ENCODE results near the gene PZP.

The PZP gene

DNA sequence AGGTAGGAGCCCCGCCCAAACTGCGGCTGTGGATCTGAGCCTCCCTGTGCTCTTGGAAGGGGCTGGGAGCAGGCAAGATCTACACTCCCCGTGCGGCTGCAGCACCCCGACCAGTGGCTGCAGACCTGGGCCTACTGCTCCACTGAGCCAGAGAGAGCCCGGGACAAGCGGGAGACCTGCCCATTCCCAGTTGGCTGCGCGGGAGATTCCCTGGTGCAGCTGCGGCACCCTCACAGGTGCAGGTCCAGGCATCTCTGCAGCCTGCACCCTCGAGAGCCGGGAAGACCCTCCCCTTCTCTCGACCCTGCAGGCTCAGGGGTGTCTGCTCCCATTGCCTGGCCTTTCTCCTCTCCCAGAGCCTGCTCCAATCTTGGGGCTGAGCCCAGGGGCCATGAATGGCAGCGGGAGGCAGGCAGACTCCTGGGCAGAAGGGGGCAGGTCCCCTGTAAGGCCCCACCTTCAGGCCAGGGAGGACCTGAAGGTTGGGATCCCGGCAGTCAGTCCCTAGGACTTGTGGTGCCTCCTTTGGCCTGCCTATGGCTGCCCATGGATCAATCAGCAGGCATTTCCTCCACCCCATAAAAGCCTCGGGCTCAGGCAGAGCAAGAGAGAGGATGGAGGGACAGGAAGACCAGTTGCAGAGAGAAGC lies 83.7 kb downstream of the PZP start:
- DNase-seq (ENCODE audit: low read depth), result no peak

DNA sequence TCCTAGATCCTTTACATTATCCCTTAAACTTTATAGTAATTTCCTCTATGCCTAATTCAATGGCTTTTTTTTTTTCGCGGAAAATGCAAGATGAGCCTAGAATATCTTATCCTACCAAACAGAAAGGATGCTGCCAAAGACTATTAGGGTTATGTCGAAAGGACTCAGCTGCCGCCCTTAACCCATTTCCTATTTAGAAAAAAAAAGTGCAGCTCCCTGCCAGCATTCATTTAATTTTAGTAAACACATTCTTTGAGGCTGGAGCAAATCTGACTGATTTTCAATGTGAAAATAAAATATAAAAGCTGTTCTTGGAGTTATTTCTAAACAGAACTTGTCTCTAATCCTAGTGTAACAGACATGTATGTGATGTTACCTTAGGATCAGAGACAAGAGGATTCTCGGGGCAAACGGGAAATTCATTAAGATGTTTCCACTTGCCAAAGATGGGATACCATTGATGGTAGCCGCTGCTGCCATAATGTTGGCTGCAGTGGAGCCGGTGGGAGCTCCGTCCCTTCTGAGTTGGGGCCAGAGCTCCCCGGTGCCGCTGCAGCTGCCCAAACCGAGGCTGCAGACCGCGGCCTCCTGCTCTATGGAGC lies 84.3 kb downstream of the PZP start:
- no peak for DNase-seq (ENCODE audit: low read depth)

DNA sequence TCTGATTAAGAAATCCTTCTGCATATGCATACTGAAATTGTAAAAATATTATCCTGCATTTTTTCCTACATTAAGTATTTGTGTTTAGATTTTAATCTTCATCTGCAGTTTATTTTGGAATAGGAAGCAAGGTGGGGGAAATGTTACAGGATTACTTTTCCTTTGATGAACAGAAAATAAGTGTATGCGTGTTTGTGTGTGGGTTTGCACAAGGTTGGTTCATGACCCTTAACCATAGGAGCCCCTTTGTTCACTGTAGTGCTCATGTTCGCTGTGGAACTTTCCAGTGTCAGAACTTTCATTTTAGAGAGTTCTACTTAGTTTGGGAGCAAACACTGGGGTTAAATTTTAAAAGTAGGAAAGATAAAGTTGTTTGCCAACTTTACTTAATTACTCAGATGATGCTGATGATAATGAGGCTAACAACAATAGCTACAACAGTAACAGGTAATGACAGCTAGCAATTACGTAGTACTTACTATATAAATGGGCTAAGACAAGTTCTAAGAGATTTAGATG lies 86.0 kb downstream of the PZP start:
- no peak for DNase-seq (ENCODE audit: low read depth)

DNA sequence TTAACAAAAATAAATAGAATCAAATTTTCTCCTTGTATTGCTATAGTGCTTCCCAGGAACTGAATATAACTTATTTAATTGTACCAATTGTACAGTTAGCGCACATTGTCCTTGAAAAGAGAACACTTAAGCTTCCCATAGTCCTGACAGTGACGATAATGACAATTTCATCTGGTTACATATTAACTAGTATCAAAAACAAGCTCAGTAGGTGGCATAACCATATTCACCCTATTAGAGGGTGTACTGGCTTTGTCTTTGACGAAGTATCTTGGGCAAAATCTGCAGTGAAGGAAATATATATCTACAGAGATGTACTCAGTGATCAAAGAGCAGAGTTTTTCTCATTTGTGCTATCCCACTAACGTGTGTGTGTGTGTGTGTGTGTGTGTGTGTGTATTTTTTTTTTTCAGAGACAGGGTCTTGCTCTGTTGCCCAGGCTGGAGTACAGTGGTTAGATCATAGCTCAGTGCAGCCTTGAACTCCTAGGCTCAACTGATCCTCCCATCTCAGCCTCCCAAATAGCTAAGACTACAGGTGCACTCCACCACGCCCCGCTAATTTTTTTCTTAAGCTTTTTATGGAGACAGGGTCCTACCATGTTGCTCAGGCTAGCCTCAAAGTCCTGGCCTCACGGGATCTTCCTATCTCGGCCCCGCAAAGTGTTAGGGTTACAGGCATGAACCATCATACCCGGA lies 87.6 kb downstream of the PZP start:
- DNase-seq (ENCODE audit: low read depth), result no peak

DNA sequence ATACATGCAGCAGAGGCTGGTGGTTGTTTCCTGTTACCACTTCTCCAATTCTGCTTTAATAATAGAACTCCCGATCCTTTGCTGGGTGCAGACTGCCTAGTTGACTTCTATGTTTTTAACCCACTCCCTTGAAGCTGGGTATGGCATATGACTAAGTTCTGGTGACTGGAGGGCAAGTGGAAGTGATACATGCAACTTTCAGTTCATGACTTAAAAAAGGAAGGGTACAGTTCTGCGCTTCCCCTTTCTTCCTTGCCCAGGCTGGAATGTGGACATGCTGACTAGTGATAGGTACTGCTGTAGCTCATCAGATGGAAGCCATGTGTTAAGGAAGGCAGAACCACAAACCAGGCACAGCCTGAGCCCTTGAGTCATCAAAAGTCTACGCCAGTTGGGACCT lies 90.0 kb downstream of the PZP start:
- DNase-seq (ENCODE audit: low read depth), result no peak

DNA sequence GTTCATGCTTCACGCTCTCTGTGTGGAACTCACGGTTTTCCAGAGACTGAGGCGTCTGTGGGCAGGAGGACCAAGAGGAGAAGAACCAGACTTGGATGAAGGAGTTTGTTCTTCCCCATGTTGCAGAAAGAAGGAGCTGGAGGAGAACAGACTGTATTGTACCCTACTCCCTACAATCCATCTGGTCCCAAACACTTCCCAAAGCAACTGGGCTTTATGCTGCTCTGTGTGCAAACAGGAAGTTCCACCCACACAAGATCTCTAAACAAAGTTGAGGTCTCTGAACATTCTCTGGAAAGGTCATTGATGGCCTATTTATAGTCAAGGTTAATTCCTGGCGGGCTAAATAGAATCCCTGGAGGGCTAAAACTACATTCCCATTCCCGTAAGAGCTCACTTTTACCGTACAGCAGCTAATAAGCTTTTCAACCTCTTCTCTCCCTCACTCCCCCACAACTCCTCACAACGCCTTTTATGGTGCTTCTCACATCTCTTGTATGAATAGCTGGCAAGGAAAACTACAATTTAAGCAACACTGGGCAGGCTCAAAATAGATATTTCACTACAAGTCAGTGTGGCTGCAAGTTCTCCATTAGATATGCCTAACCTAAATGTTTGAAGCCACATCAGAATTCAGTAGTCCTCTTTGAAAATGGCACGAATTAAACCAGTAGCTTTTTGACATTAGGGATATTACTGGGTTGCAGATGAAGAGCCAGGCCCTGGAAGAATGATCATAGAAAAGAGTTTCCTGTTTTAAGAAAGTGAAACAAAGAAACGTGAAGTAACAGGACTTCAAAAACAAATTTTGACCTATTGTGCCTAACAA lies 92.2 kb downstream of the PZP start, which contains the start of gene A2M:
Gene A2M (minus strand): TSS at position 189 of the 829 bp plus-strand sequence. CDS start 70 bp downstream, at position 119.
- DNase-seq (ENCODE audit: low read depth), result no peak

DNA sequence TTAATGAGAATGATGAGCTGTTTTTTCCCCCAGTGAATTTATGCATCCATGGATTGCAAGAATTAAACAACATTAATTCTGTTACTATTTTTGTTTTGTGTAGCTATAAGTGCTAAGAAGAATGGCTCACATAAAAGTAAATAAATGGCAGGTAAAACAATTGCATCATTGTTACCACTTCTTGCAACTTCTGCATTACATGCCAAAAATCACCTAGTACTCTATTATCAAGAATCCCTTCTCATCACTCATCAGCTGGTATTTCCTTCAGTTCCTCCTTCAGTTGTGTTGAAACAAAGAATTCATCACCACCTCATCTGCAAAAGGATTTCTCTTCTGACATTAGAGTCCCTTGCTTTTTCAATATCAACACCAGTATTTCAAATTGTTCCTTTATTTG lies 93.2 kb downstream of the PZP start:
- DNase-seq (ENCODE audit: low read depth), result no peak

DNA sequence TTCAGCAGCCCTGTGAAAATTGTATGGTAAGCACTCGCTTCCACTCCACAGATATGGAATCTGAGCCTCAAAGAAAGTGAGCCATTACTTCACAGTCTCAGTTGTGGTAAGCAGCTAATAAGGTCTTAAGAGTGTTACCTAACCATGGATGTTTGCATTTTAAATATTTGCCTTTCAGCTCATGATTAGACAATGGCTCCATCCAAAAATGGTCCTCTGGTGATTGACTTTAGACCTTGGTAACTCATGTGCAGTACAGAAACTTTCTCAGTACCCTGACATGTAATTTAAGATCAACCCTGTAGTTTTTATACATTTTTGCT lies 94.2 kb downstream of the PZP start:
- DNase-seq (ENCODE audit: low read depth), result no peak

DNA sequence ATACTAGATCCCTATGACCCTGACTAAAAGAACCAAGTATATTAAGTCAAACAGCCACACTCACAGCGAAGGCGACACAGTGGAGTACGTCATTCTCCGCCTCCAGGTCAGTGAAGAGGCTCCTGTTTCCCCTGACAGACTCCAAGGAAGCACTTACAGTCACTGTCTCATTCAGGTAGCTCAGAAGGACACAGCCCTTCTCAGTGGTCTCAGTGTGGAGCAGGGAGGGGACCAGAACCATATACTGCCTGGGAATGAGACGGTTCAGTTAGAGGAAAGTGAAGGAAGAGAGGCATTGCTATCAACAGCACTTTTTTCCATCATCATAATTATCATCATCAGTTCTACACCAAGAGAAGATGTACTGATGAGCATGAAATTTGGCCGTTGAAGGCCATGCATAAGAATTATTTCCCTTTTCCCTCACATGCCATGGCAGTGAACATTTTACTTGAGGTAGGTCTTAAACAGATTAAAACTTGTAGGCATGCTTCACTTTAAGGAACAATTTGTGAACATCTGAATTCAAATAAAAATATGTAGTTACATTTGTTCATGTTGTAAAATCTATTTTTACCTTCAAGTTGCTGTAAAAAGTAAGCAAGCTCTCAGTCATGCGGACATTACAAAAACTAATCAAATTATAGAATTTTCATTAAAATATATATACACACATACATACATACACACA lies 94.8 kb downstream of the PZP start:
- DNase-seq (ENCODE audit: low read depth), result no peak

DNA sequence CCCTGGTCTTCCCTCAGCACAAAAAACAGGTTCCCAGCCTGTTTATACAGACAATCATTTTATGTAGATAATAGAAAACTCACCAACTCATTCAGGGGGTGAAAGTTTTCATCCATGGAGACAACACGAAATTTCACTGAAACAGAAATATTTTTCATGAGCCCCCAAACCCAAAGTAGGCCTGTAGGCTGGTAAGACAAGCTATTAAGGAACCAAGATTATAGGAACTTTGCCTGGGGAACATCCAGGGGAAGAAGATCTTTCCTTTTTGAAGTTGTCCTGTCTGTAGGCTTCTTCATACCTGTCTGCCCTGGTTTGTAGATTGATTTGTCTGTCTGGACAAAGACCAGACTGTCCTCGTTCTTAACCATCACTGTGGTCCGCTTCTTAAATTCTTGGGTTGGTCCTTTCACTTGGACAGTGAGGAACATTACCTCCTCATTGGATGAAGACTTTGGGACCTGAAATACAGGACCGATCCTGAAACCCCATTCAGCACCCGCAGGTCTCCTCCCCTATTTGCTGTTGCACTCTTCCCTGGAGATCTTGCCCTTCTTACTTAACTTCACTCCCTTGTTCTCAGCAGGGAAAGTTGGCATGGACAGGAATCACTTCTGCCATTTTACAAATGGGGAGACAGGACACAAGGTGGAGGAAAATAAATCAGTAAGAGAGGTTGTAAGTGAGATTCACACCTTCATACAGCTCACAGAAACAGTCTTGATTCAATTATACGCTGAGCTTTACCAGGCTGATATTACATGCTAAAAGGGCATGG lies 95.9 kb downstream of the PZP start:
- DNase-seq (ENCODE audit: low read depth), result no peak

DNA sequence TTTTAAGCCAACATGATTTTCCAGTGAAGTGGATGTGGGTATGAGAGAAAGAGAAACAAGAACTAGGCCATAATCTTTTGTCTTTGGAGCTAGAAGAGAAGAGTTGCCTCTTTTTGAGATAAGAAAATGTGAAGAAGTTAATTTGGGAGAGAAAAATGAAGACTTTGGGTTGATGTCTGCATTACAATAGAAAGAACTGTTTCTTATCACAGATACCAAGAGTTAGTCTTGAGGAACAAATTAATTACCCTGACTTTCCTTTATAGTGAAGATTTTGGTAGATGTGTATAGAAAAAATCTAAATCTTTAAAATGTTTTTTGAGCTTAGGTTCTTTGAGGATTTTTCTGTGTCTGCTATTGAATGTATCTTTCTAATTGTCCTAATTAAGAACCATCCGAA lies 96.7 kb downstream of the PZP start:
- no peak for DNase-seq (ENCODE audit: low read depth)

DNA sequence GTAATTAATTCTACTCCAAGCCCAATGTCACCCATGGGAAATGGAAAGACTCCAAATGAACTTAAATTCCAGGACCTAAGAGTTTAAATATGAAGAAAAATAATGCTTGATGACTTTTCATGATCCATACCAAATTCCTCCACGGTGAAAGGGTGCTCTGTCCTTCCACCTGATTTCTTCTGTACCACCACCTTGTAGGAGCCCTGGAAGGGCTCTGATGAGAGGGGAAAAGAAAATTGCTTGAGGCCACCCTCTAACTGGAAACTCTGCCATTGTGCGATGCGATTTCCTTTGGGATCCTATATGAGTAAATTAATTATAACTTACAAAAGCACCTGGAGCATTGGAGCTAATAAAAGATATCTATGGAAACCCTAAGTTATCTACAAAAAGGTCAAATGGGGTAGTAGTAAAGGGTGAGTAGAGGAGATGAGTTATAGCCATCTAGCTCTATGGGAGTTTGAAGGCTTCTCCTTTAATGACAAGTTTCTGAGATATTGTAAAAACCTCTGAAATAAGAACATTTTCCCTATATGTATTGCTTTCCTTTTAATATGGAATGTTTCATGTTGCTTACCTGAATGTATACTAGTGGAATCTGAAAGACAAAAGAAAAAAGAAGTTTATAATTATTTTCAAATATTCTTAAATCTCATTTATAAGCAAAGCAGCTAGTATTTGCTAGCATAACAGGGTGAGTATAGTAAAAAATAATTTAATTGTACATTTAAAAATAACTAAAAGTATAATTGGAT lies 98.3 kb downstream of the PZP start:
- DNase-seq (ENCODE audit: low read depth), result no peak

DNA sequence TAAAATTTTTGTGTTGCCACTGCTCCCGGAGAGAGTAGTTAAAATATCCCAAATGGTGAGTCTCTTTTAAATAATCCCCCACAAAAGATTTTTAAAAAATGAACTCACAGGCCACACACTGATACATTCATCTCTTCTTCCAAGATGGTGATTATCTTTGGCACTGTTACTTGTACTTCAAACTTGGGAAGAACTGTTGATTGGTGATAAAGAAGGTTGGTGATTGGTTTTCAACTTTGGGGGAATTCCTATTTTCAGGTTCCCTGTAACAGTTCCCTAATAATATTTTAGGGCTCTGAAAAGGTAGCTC lies 99.0 kb downstream of the PZP start:
- no peak for DNase-seq (ENCODE audit: low read depth)

DNA sequence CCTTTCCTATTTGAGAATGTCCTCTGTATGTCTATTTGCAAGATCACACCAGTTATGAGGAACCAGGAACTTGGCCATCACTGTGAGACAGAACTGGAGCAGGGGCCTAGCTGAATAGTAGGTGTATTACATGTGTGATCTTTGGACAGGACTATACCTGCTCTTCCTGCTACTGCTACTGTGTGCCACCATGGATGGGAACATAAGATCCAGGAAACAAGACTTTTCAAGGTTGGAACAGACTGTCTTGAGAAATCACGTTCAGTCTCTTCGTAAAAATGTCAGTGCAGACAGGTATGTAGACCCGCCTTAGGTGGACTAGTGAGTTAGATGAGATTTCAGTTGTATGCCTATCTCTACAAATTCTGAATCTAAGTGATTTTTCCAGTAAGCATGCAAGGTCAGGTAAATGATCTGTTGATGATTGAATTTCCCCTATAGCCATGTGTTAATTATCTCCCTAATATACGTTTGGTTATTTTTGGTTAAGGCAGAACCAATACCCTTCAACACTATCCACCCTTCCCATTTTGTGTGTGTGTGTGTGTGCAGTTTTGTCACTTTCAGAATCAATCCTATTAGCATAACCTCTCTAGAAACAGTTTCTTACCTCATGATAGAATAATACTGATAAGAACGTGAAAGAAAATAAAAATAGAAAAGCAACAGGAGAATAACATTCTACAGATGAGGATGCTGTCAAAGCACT lies 99.5 kb downstream of the PZP start:
- DNase-seq (ENCODE audit: low read depth), result no peak

DNA sequence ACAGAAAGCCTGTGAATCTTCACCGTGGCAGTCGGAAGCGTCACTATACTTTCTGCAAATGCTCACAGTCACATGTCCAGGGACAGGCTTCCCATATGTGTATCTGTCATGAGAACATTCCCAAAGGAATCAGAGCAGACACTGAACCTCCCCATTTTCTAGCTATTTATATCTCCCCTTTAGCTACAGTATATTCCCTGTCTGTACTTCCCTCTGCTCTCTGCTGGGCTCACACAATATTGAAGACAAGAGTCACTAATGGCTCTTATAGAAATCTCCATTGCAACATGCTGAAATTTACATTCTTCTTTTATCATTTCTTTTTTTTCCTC lies 100.7 kb downstream of the PZP start:
- no peak for DNase-seq (ENCODE audit: low read depth)

DNA sequence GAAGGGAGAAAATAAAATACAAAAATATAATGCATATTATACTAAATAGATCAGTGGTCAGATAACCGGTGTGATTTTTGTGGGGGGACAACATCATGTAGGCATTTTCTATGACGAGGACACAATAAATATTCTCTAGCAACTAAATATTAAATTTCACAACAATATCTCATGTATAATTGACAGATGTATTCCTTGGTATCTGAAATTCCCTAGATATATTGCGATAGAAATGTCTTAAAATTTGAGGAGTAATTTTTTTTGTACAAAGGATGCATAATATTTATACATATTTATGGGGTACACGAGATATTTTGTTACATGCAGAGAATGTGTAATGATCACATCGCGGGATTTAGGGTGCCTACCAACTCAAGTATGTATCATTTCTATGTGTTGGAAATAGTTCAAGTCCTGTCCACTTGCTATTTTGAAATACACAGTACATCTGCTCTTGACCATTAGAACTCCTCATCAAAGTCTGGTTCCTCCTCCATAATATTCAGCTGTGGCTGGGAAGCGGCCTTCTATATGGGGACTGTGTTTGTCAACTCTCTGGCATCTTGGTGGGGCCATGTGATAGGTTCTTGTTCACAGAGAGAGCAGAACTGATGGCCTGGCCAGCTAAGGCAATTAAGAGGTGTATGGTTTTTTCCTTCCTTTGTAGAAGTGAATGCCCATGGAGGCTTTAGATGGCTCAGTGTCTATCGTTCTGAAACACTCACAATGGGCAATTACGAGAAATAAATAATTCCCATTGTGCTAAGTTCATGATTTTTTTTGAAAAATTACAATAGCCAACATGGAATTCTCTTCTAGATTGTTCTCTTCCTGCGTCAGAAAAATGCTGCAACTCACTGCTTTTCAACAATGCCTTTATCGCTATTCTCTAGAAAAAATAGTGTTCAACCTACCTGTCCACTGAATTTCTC lies 101.3 kb downstream of the PZP start:
- DNase-seq (ENCODE audit: low read depth), result no peak

DNA sequence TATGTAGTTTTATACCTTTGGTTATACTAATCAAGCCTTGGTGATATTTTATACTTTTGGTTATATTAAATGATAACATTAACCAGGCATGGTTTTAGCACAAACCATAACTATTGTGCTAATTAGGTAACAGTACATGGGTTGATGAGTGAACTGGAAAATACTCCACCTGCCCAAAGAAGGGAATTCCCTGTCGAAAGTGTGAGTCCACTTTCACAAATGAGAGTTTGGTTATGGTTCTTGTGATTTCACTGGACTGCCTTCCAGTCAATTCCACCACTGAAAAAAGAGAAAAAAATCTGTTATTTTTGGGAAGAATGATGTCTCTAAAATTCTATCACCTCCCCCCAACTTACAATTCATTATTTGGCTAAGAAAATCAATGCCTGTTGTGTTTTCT lies 102.1 kb downstream of the PZP start:
- DNase-seq (ENCODE audit: low read depth), result no peak

DNA sequence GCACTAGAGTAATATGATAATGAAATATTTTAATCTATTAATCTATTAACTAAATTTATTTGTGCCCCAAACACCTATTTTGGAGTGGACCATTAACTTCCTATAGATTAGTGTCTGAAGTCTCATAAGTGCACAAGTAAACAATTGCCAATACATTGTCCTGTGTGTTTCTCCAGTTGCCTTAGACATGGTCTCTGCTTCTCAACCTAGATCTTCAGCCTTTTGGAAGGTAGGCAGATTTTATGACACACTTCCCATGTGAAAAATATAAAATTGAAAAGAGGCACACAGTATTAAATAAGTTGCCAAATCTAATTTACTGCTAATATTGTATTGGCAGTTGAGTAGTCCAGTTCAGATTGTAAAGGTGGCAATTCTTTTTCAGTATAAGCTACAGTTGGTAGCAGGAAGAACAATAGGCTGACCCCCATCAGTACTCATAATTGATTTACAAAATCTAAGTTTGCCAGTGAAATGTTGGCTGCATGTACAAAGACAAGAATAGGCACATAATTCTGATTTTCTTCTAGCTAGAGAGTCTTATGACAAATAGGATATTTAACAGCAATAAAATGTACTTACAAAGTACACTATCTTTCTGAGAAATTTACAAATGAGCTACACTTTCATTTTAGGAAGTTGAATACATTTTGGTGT lies 103.3 kb downstream of the PZP start:
- no peak for DNase-seq (ENCODE audit: low read depth)

Data from T follicular helper cell (primary cell).